Measurements from ENCODE around the gene ADGRL2. TPM values are rescaled to one million over a fixed set of nuclear protein-coding genes. Genes with fewer than 3 reads are reported as not detected.

Gene ADGRL2
- total RNA-seq, 2 donors from 2014 or later: 61.6 to 76.4 TPM

DNA sequence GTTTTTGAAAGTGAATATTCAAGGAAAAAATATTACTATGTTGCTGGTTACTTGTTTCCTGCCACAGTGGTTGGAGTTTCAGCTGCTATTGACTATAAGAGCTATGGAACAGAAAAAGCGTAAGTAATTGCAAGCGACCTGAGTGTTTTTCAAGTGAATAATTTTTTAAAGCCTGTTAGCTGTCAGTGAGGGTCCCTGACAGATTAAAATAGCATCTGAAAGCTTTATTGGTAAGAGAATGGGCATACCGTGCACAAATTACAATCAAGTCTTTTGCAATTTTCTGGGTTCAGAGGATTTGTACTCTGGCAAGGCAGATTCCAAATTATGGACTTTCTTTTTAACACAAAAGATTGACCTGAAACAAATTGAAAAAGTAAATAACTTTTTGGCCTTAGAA lies 169.7 kb downstream of the ADGRL2 start:
- H3K4me3 ChIP-seq (ENCODE audit: low read length): no peak overlapping the region
- peaks cover 66% of the 10 kb centered on the region for H3K36me3 ChIP-seq (ENCODE audit: control insufficient read depth, insufficient read depth, low read length)
- no peaks in the 10 kb centered on the region for H3K9me3 ChIP-seq (ENCODE audit: control insufficient read depth, low read length)
- Mint-ChIP-seq H3K27ac (no peak overlapping the region), H3K4me1 (peaks cover 16% of the 10 kb centered on the region), H3K36me3 (ENCODE audit: low read depth) (peaks cover 44% of the 10 kb centered on the region), H3K27me3 (ENCODE audit: insufficient read depth) (no peaks in the 10 kb centered on the region), H3K4me3 (no peak overlapping the region), H3K9me3 (no peaks in the 10 kb centered on the region)
- DNase-seq: no peak
- no peaks in the 10 kb centered on the region for H3K27me3 ChIP-seq (ENCODE audit: control insufficient read depth, insufficient read depth, low read length, poor library complexity, severe bottlenecking)
- TF ChIP-seq, protein P1, sequence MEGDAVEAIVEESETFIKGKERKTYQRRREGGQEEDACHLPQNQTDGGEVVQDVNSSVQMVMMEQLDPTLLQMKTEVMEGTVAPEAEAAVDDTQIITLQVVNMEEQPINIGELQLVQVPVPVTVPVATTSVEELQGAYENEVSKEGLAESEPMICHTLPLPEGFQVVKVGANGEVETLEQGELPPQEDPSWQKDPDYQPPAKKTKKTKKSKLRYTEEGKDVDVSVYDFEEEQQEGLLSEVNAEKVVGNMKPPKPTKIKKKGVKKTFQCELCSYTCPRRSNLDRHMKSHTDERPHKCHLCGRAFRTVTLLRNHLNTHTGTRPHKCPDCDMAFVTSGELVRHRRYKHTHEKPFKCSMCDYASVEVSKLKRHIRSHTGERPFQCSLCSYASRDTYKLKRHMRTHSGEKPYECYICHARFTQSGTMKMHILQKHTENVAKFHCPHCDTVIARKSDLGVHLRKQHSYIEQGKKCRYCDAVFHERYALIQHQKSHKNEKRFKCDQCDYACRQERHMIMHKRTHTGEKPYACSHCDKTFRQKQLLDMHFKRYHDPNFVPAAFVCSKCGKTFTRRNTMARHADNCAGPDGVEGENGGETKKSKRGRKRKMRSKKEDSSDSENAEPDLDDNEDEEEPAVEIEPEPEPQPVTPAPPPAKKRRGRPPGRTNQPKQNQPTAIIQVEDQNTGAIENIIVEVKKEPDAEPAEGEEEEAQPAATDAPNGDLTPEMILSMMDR (conservative IDR thresholded peaks at IDR 0.05): no peak
- no peak overlapping the region for H3K9ac ChIP-seq (ENCODE audit: extremely low read depth, low read length, poor library complexity, severe bottlenecking)
- WGBS, 2 experiments (ENCODE audit: insufficient coverage in 1 of 2, insufficient read length in 1 of 2): 92 to 100% methylated on average over 3 of the region's 3 CpGs
- peaks cover 4% of the 10 kb centered on the region for H3K4me1 ChIP-seq (ENCODE audit: control insufficient read depth, insufficient read depth, low read length)
- H3K27ac ChIP-seq (ENCODE audit: low read depth, low read length): no peak overlapping the region

DNA sequence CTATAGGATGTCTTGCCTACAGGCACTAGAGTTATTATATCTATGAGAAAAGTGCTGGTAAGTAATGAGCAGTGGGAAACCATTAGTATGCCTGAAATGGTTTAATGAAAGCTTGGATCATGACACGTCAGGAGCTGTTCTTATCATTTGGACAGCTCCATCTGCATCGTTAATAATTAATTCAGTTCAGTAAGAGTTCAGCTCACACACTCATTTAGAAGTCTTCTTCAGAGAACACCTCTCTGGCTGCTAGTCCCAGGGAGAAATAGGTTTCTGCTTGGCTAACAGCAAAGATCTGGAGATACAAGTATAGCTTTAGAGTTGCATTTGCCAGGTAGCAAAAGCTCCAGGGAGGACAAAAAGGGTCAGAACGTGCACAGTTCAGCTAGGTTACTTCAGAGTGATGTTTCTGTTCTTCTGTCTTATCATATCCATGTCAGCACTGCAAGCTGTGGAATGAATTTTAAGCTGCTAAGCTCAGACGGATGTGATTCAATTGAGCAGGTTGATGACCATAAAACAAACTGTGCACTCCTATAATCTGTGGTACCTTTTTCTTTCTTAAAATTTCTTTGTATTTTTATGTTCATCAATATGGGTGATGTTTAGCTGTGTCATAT lies 173.6 kb downstream of the ADGRL2 start:
- Mint-ChIP-seq H3K9me3 (no peaks in the 10 kb centered on the region), H3K36me3 (ENCODE audit: low read depth) (peaks cover 14% of the 10 kb centered on the region), H3K27ac (no peak overlapping the region), H3K27me3 (ENCODE audit: insufficient read depth) (no peaks in the 10 kb centered on the region), H3K4me3 (no peak overlapping the region), H3K4me1 (peaks cover 33% of the 10 kb centered on the region)
- Histone ChIP-seq H3K9me3 (ENCODE audit: control insufficient read depth, low read length) (no peaks in the 10 kb centered on the region), H3K27me3 (ENCODE audit: control insufficient read depth, insufficient read depth, low read length, poor library complexity, severe bottlenecking) (no peaks in the 10 kb centered on the region), H3K4me1 (ENCODE audit: control insufficient read depth, insufficient read depth, low read length) (peaks cover 11% of the 10 kb centered on the region), H3K27ac (ENCODE audit: low read depth, low read length) (no peak overlapping the region), H3K4me3 (ENCODE audit: low read length) (no peak overlapping the region), H3K36me3 (ENCODE audit: control insufficient read depth, insufficient read depth, low read length) (peaks cover 34% of the 10 kb centered on the region), H3K9ac (ENCODE audit: extremely low read depth, low read length, poor library complexity, severe bottlenecking) (no peak overlapping the region)
- 84 to 93% methylated on average over 3 to 4 of the region's 4 CpGs for WGBS, 2 experiments (ENCODE audit: insufficient coverage in 1 of 2, insufficient read length in 1 of 2)
- TF ChIP-seq, protein P1 (conservative IDR thresholded peaks at IDR 0.05): no peak
- no peak for DNase-seq

GRCh38 chr1:81974883-81975555 lies 174.3 kb downstream of the ADGRL2 start:
- Histone ChIP-seq H3K4me1 (ENCODE audit: control insufficient read depth, insufficient read depth, low read length) (peaks cover 11% of the 10 kb centered on the region), H3K27ac (ENCODE audit: low read depth, low read length) (no peak overlapping the region), H3K27me3 (ENCODE audit: control insufficient read depth, insufficient read depth, low read length, poor library complexity, severe bottlenecking) (no peaks in the 10 kb centered on the region), H3K4me3 (ENCODE audit: low read length) (no peak overlapping the region), H3K9me3 (ENCODE audit: control insufficient read depth, low read length) (no peaks in the 10 kb centered on the region), H3K9ac (ENCODE audit: extremely low read depth, low read length, poor library complexity, severe bottlenecking) (no peak overlapping the region), H3K36me3 (ENCODE audit: control insufficient read depth, insufficient read depth, low read length) (peaks cover 33% of the 10 kb centered on the region)
- Mint-ChIP-seq H3K27ac (no peak overlapping the region), H3K4me3 (no peak overlapping the region), H3K4me1 (peaks cover 39% of the 10 kb centered on the region), H3K9me3 (no peaks in the 10 kb centered on the region), H3K36me3 (ENCODE audit: low read depth) (peaks cover 11% of the 10 kb centered on the region), H3K27me3 (ENCODE audit: insufficient read depth) (no peaks in the 10 kb centered on the region)
- TF ChIP-seq, protein P1 (conservative IDR thresholded peaks at IDR 0.05): no peak
- DNase-seq: no peak
- 85 to 100% methylated on average over 1 to 3 of the region's 3 CpGs for WGBS, 2 experiments (ENCODE audit: insufficient coverage in 1 of 2, insufficient read length in 1 of 2)
